ENCODE measurements around the gene FOXP1. TPM values are rescaled to one million over a fixed set of nuclear protein-coding genes. Genes with fewer than 3 reads are reported as not detected.
A peak's percentile ranks its signal among the peaks of the same experiment; 100 is the strongest.

The FOXP1 gene
- total RNA-seq, 1 donor from 2014 or later: 195 TPM

GRCh38 chr3:71497367-71497897, 86.1 kb downstream of the FOXP1 start:
- TF ChIP-seq CTCF (IDR thresholded peaks at IDR 0.05): no peak
- Mint-ChIP-seq H3K36me3 (ENCODE audit: unreplicated experiment) (peaks cover 19% of the 10 kb centered on the region), H3K4me3 (ENCODE audit: unreplicated experiment) (peak overlapping the region; percentile 20), H3K4me1 (ENCODE audit: unreplicated experiment) (peaks cover 67% of the 10 kb centered on the region), H3K27ac (ENCODE audit: unreplicated experiment) (peak overlapping the region; percentile 98), H3K9me3 (ENCODE audit: unreplicated experiment) (peaks cover 6% of the 10 kb centered on the region), H3K27me3 (ENCODE audit: unreplicated experiment) (no peaks in the 10 kb centered on the region)
- no peak for DNase-seq (ENCODE audit: extremely low spot score, unreplicated experiment)

DNA sequence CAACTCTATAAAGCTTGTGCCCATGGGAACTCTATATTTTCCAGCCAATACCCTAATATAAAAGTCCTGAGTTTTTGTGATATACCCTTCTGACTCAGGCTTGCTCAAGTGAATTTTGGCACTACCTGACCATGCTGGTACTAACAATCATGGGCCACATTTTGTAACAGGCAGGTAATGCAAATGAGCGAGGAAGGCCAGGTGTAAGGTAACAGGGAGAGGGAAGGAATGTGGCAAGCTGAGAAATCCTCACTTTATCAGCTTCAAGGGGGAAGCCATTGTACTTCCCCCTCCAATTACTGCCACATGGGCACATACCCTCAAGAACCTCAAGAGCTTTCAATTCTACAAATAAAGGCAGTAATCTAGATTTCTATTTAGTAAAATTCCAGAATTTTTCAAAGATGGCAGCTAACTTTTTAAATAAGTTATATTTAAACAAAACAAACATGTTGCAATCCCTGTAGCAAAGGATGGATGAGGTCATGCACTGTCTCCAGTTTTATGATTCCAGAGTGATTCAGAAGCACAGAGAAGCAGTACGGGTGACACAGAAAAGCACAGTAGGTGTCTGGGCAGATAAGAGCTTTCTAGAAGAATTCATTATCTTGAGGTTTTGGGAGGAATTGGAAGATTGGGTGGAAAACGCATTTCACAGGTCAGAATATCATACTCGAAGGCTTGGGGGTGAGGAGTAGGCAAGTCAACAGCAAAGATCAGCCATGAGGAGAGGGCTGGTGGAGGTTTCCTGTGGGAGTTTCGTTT, 87.6 kb downstream of the FOXP1 start:
- DNase-seq (ENCODE audit: extremely low spot score, unreplicated experiment): no peak
- no peak for TF ChIP-seq CTCF (IDR thresholded peaks at IDR 0.05)
- peak overlapping the region; percentile 56 for H3K4me3 Mint-ChIP-seq (ENCODE audit: unreplicated experiment)
- peaks cover 26% of the 10 kb centered on the region for H3K36me3 Mint-ChIP-seq (ENCODE audit: unreplicated experiment)
- peak overlapping the region; percentile 98 for H3K27ac Mint-ChIP-seq (ENCODE audit: unreplicated experiment)
- no peaks in the 10 kb centered on the region for H3K27me3 Mint-ChIP-seq (ENCODE audit: unreplicated experiment)
- H3K9me3 Mint-ChIP-seq (ENCODE audit: unreplicated experiment): peaks cover 14% of the 10 kb centered on the region
- peaks cover 60% of the 10 kb centered on the region for H3K4me1 Mint-ChIP-seq (ENCODE audit: unreplicated experiment)

DNA sequence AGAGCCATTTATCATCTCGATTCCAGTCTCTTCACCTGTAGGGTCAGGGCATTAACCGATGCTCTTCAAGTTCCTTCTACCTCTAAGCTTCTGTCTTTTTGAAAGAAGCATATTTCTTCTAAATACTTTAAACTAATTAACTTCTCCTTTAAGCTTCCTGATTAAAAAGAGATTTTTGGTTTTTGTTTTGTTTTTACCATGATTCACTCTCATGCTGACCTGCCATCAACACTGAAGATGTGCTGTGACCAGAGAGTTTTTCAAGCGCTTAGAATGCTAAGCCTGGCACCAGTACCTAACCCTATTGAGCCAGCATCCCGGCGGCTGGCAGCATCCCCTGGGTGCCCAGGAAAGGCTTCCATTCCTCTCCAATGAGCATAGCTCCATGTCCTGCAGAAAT, 89.3 kb downstream of the FOXP1 start:
- no peak for DNase-seq (ENCODE audit: extremely low spot score, unreplicated experiment)
- H3K27ac Mint-ChIP-seq (ENCODE audit: unreplicated experiment): peak overlapping the region; percentile 98
- H3K36me3 Mint-ChIP-seq (ENCODE audit: unreplicated experiment): peaks cover 38% of the 10 kb centered on the region
- no peak for TF ChIP-seq CTCF (IDR thresholded peaks at IDR 0.05)
- peaks cover 14% of the 10 kb centered on the region for H3K9me3 Mint-ChIP-seq (ENCODE audit: unreplicated experiment)
- peaks cover 55% of the 10 kb centered on the region for H3K4me1 Mint-ChIP-seq (ENCODE audit: unreplicated experiment)
- H3K4me3 Mint-ChIP-seq (ENCODE audit: unreplicated experiment): no peak overlapping the region
- H3K27me3 Mint-ChIP-seq (ENCODE audit: unreplicated experiment): no peaks in the 10 kb centered on the region

DNA sequence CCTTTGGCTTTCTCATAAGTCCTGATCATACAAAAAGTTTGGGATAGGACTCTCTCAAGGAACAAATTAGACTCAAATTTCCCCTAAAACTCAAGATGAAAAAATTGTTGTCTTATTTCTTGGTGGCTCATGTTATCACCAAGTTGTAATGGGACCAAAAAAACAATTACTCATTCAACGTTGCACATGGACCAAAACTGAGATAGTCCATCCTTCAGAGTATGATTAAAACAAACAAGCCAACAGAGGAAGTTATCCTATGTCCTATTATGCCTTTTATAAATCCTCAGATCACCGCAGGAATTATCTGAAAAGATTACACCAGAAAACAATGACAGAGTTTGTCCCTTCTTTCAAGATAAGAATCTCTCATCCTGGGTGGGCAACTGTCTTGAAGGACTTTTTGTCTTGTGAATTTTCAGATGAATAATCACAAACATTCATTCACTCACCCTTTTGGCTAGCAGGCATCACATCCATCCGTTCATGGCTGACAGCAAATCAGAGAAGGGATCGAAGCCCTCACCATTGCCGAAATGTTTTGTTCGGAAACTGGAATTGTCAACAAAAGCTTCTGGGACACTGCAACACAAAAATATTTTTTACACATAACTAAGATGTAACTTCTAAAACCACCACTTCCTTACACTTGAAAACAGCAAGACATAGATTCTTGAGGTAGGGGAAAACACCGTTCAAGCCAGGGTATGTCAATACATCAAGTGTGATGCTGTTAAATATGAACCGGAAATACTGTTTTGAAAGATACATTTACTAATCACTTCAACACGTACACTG, 90.4 kb downstream of the FOXP1 start:
- Mint-ChIP-seq H3K27me3 (ENCODE audit: unreplicated experiment) (no peaks in the 10 kb centered on the region), H3K36me3 (ENCODE audit: unreplicated experiment) (peaks cover 41% of the 10 kb centered on the region), H3K27ac (ENCODE audit: unreplicated experiment) (no peak overlapping the region), H3K9me3 (ENCODE audit: unreplicated experiment) (peaks cover 14% of the 10 kb centered on the region), H3K4me3 (ENCODE audit: unreplicated experiment) (no peak overlapping the region), H3K4me1 (ENCODE audit: unreplicated experiment) (peaks cover 52% of the 10 kb centered on the region)
- no peak for TF ChIP-seq CTCF (IDR thresholded peaks at IDR 0.05)
- no peak for DNase-seq (ENCODE audit: extremely low spot score, unreplicated experiment)

DNA sequence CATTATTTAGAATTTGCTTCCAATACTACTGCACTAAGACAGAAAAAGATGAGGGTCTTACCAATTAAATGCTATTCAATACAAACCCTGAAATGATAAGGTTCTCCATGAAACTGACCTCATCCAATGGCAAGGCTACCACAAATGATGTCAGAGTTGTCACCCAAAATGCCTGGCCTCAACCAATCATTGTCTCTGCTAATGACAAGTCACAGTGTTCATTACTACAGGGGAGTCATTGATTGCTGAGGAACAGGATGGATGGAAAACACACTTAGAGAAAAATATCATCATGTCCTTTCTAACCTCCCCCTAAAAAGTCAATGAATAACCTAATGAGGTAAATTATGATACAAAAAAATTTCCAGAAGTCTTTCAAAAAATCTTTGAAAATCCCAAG, 91.0 kb downstream of the FOXP1 start:
- H3K4me1 Mint-ChIP-seq (ENCODE audit: unreplicated experiment): peaks cover 48% of the 10 kb centered on the region
- peaks cover 14% of the 10 kb centered on the region for H3K9me3 Mint-ChIP-seq (ENCODE audit: unreplicated experiment)
- peak overlapping the region; percentile 34 for H3K27ac Mint-ChIP-seq (ENCODE audit: unreplicated experiment)
- no peak for TF ChIP-seq CTCF (IDR thresholded peaks at IDR 0.05)
- H3K36me3 Mint-ChIP-seq (ENCODE audit: unreplicated experiment): peaks cover 41% of the 10 kb centered on the region
- no peak for DNase-seq (ENCODE audit: extremely low spot score, unreplicated experiment)
- H3K4me3 Mint-ChIP-seq (ENCODE audit: unreplicated experiment): no peak overlapping the region
- H3K27me3 Mint-ChIP-seq (ENCODE audit: unreplicated experiment): no peaks in the 10 kb centered on the region
